Measurements from ENCODE around the gene CPSF4L.

DNA sequence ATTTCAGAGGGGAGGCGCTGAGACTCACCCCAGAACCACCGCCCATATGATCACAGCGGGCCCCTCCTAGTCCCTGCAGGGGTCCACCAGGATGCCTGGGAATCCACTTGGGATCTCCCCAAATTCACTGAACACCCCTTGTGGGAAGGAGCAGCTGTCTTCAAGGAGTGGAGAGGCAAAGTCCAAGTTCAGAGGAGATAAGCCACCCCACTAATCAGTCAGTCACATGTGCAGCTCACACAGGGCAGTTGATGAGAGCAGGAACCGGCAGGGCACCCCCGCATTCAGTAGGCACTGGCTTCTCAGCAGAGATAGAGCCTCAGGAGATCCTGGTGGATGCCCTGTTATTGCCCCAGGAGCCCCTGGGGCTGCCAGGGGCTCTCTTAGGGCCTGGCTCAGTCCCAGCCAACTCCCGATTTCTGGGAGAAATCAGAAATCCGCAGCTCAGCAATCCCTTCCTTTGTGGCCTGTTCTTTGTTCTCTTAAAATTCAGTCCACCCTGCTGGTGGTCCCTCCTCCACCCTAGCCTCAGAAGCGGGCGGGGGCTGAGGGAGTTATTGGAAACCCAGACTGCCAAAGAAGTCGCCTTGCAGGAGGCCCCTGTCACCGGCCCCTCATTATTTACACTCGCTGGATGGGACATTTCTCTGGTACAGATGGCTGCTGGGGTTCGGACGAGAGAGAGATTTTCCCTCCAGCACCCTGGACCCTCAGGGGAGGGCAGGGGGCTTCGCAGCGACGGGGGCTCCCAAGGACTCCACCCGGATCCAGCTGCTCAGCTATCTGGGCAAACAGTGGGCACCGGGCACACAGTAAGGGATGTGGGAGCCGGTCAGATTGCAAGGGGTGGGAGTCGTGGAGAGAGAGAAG, 48.3 kb upstream of the CPSF4L start:
- no peak for TF ChIP-seq CTCF (IDR thresholded peaks at IDR 0.05)
- no peak for TF ChIP-seq EP300 (IDR thresholded peaks at IDR 0.05)
- TF ChIP-seq POLR2A (IDR thresholded peaks at IDR 0.05): no peak

Data from ovary (tissue), 3 donors.